ENCODE data around the gene DCN.

DNA sequence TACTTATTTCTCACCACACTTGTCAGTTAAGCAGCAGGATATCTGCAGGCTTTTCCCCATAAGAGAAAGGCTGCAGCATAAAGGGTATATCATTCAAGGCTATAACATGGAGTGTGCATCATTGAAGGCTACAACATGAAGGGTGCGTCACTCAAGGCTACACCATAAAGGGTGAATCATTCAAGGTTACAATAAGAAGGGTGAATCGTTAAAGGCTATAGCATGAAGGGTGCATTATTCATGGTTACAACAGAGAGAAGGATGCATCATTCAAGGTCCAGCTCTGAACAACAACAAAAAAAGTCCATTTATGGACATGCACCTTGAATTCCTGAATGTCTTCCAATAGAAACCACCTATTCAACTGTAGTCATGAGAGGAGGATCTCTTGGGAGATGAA is 38.6 kb downstream of the DCN start:
- TF ChIP-seq CTCF (IDR thresholded peaks at IDR 0.05), result no peak
- no peak for TF ChIP-seq POLR2A (IDR thresholded peaks at IDR 0.05)
